Fibroblast of the aortic adventitia (primary cell): Measurements from ENCODE around the gene SESN1. TPM values are rescaled to one million over a fixed set of nuclear protein-coding genes. Genes with fewer than 3 reads are reported as not detected.
"Not testable (repeated sequence)": the region's sequence is repeated elsewhere in the genome, so short reads cannot be mapped to it uniquely, and the experiment has no call there.

Experiments used
- DNase-seq: peaks from one replicate; pipeline ENCODE4 v3.0.0-alpha.2; 2010; ENCODE audit warnings: low read depth
- H3K4me3 ChIP-seq: 2 replicates; pipeline ENCODE4 v1.5.1; 2011; ENCODE audit warnings: low read depth, mild to moderate bottlenecking, control low read depth, low read length, moderate library complexity
- CTCF ChIP-seq: IDR thresholded peaks from 2 replicates; pipeline ENCODE4 v1.5.1; 2011; ENCODE audit warnings: mild to moderate bottlenecking, low read length, control low read depth, inconsistent platforms; ENCODE audit not compliant: insufficient read depth
- total RNA-seq: library from RNA; depleted of rRNA; stranded (reverse); fragments of >200 nt; gene quantifications from 2 replicates; pipeline ENCODE4 v1.2.3, GENCODE V29; 2012; ENCODE audit warnings: low replicate concordance

Gene SESN1
- total RNA-seq, 1 donor, result 22.7 TPM

DNA sequence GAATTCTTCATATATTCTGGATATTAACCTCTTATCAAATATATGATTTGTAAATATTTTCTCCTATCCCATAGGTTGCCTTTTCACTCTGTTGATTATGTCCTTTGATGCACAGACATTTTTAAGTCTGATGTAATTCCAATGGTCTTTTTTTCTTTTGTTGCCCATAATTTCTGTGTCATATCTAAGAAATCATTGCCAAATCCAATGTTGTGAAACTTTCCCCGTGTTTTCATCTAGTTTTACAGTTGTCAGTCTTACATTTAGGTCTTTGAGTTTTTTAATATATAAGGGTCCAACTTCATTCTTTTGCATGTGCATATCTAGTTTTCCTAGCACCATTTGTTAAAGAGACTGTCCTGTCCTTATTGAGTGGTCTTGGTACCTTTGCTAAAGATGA is 111.5 kb downstream of the SESN1 start:
- H3K4me3 ChIP-seq, result no peak overlapping the region
- DNase-seq, result peak; percentile 23
- TF ChIP-seq CTCF, result no peak

- no peak for TF ChIP-seq CTCF
- DNase-seq, result no peak
- no peak overlapping the region for H3K4me3 ChIP-seq
Observed at GRCh38 chr6:108982154-108983113, 112.2 kb downstream of the SESN1 start.

DNA sequence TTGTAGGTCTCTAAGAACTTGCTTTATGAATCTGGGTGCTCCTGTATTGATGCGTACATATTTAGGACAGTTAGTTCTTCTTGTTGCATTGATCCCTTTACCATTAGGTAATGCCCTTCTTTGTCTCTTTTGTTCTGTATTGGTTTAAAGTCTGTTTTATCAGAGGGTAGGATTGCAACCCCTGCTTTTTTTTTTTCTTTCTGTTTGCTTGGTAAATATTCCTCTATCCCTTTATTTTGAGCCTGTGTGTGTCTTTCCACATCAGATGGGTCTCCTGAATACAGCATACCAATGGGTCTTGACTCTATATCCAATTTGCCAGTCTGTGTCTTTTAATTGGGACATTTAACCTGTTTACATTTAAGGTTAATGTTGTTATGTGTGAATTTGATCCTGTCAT is 116.0 kb downstream of the SESN1 start:
- H3K4me3 ChIP-seq, DNase-seq: not testable (repeated sequence)

- no peak for DNase-seq
- no peak for TF ChIP-seq CTCF
Observed at GRCh38 chr6:108974201-108974600, 120.4 kb downstream of the SESN1 start.

GRCh38 chr6:108969776-108970175 is 124.9 kb downstream of the SESN1 start:
- no peak overlapping the region for H3K4me3 ChIP-seq
- DNase-seq, result peak; percentile 23
- no peak for TF ChIP-seq CTCF

More at GRCh38 chr6:108974201-108974600, 120.4 kb downstream of the SESN1 start:
- H3K4me3 ChIP-seq, result no peak overlapping the region

- no peak for DNase-seq
- TF ChIP-seq CTCF, result no peak
- no peak overlapping the region for H3K4me3 ChIP-seq
Observed at GRCh38 chr6:108968325-108969316, 126.0 kb downstream of the SESN1 start.
